A673 (cell line): ENCODE results near the gene CAVIN1.

Experiments used
- EZH2 ChIP-seq: fragments of 200-600 bp; sonication (generic); IDR thresholded peaks from 2 replicates; pipeline ENCODE4 v1.6.1; 2017; ENCODE audit warnings: borderline replicate concordance, low read depth, mild to moderate bottlenecking, mixed read lengths, antibody characterized with exemption, low read length; ENCODE audit not compliant: poor library complexity, severe bottlenecking
- TF ChIP-seq, protein P1 (sequence below): fragments of 300-800, 200-600 bp; sonication (generic); conservative IDR thresholded peaks from 2 replicates; pipeline ENCODE4 v1.5.1; 2017; ENCODE audit warnings: low read depth, mild to moderate bottlenecking, antibody characterized with exemption, low read length, moderate library complexity, mixed read lengths

DNA sequence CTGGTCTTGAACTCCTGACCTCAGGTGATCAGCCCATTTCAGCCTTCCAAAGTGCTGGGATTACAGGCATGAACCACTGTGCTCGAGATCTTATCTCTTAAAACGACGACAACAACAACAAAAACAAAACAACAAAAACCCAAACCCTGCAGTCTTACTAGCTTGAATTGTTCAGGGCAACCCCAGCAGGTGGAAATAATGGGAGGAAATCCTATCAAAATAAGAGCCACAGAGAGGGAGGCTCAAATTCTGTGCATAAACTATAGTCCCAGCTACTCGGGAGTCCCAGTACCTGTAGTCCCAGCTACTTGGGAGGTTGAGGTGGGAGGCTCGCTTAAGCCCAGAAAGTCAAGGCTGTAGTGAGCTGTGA lies 19.1 kb upstream of the CAVIN1 start:
- TF ChIP-seq, protein P1, sequence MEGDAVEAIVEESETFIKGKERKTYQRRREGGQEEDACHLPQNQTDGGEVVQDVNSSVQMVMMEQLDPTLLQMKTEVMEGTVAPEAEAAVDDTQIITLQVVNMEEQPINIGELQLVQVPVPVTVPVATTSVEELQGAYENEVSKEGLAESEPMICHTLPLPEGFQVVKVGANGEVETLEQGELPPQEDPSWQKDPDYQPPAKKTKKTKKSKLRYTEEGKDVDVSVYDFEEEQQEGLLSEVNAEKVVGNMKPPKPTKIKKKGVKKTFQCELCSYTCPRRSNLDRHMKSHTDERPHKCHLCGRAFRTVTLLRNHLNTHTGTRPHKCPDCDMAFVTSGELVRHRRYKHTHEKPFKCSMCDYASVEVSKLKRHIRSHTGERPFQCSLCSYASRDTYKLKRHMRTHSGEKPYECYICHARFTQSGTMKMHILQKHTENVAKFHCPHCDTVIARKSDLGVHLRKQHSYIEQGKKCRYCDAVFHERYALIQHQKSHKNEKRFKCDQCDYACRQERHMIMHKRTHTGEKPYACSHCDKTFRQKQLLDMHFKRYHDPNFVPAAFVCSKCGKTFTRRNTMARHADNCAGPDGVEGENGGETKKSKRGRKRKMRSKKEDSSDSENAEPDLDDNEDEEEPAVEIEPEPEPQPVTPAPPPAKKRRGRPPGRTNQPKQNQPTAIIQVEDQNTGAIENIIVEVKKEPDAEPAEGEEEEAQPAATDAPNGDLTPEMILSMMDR = no peak
- TF ChIP-seq EZH2 = no peak
